Right renal pelvis (tissue), 4 donors: ENCODE results near the gene TIMM9. TPM values are rescaled to one million over a fixed set of nuclear protein-coding genes. Genes with fewer than 3 reads are reported as not detected.
"Not testable (repeated sequence)": the region's sequence is repeated elsewhere in the genome, so short reads cannot be mapped to it uniquely, and the experiment has no call there.

ENCODE experiments used
- DNase-seq, 4 donors: peaks; one replicate each; pipeline ENCODE4 v3.0.0-alpha.2; 2013; ENCODE audit warnings: low read depth in 4 of 4, low spot score in 3 of 4, missing footprints in 1 of 4
- polyA plus RNA-seq, 4 donors: library from polyadenylated mRNA; unstranded; fragments of 120-200 nt; gene quantifications; one replicate each; pipeline ENCODE4 v1.2.1, GENCODE V29; 2013; ENCODE audit not compliant: insufficient read length in 4 of 4

The TIMM9 gene
- polyA plus RNA-seq, 4 donors: 90.2 to 93.6 (median 91.6) TPM

DNA sequence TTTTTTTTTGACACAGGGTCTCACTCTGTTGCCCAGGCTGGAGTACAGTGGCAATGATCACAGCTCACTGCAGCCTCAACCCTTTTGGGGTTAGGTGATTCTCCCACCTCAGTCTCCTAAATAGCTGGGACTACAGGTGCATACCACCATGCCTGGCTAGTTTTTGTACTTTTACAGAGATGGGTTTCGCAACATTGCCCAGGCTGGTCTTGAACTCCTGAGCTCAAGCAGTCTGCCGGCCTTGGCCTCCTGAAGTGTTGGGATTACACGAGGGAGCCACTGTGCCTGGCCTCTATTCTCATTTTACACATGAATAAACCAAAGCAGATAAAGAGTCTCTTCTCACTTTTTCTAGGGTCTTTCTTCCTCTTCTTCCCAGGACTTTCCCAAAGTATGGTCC lies 28.4 kb downstream of the TIMM9 start:
- no peak for DNase-seq

DNA sequence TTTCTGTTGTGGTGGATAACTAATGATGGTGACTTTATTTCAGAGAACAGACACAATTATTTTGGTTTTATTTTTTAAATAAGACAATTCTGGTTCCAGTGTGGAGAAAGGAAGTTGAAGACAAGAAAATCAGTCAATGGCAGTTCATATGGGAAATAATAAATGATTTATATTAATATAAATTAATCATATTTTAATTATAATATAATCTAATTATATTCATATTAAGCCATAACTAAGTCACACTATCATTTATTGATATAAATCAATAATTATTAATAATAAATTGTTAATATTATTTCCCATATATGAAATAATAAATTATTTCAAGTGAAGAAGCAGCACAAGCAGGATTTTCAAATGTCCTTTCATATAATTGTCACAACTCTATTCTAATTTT lies 28.8 kb downstream of the TIMM9 start:
- DNase-seq: no peak

DNA sequence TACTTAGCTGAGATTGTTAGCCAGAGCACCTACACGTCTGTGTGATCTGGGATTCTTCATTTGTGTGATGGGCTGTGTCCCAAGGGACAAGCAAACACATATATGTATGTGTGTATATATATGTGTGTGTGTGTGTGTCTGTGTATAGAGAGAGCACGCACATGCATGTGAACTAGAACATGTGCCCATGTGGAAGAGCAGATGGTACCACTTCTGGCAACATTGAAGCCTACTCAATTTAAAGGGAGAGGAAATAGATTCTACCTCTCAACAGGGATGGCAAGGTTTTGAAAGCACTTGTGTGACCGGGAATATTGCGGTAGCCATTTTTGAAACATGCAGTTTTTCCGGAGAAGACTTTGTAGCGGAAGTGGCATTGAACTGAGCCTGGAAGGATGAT lies 30.2 kb downstream of the TIMM9 start:
- no peak for DNase-seq

DNA sequence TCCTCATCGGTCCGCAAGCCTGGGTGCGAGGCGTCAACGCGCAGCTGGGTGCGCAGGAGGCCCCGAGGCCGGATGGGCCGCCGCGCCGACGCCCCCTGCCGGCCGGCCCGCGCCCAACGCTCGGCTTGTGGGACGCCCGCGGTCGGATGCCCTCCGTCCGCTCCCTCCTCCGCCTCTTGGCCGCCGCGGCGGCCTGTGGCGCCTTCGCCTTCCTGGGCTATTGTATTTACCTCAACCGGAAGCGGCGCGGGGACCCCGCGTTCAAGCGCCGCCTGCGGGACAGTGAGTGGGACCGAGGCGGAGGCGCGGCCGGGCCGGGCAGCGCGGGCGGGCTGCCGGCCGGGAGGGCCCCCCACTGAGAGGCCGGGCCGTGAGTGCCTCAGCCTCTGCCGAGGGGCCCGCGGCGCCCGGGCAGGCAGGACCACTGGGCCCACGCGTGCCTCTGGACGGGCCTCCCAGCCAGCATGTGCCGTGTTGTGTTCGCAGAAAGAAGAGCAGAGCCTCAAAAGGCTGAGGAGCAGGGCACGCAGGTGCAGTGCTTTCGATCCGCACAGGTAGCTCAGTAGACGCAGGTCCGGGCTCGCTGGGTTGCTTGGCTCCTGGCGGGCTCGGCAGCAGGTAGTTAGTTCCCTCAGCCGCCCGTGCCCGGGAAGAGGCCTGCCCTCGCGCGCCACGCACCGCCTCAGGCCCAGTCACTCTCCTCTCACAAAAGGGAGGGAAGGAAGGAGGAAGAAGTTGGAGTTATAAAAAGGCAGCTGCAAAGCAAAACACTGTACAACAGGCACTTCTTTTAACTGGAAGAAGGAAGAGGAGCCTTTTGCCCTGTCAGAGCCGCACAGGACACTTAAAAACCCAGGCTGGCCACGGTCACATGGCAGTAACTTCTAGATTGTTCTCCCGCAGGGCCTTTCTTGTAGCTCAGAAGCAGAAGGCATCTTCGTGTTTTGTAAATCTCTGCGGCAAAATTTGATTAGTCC lies 31.2 kb downstream of the TIMM9 start, which contains the start of gene TOMM20L:
TSS of gene TOMM20L (plus strand) at position 119 of the 977 bp plus-strand sequence. CDS start at position 147, 28 bp downstream.
- DNase-seq: peak; percentile 49 to 65 (median 58)

DNA sequence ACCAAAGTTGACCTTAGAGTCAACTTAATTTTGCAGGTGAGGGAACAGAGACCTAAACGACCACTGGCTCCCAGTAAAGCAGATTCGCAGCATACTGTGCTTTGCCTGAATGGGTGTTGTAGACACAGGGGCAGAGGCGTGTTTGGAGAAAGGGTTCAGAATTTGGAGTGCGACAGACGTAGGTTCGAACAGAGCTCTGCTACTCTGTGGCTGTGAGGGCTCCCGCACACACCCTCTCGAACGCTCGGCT lies 31.8 kb downstream of the TIMM9 start:
- peak in 1 of 4 donors; percentile 5 for DNase-seq

DNA sequence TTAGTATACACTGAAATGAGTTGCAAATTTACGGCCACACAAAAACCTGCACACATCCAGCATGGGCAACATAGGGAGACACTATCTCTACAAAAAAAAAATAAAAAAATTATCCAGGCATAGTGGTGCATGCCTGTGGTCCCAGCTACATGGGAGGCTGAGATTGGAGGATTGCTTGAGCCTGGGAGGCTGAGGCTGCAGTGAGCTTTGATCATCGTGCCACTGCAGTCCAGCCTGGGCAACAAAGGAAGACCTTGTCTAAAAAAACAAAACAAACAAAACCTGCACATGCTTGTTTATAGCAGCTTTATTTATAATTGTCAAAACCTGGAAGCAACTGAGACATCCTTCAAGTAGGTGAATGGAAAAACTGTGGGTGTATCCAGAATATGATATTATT lies 36.5 kb downstream of the TIMM9 start:
- DNase-seq: no peak

DNA sequence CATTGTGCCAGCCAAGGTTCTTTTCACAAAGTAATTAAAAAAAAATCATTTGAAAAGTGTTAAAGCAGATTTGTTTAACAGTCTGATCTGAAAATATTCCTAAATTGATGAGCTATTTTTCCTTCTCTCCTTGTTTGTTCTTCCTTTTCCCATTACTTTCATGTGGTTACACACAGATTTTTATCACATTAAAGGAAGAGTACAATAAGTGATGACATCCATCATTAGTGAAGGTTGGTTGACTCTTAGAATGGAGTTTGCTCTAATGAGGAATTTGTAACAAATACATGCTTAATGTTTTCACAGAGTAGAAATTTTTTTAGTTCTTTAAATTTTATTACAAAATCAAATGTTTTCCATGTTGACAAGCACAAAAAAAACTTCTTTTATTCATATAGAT lies 50.5 kb downstream of the TIMM9 start:
- no peak for DNase-seq

DNA sequence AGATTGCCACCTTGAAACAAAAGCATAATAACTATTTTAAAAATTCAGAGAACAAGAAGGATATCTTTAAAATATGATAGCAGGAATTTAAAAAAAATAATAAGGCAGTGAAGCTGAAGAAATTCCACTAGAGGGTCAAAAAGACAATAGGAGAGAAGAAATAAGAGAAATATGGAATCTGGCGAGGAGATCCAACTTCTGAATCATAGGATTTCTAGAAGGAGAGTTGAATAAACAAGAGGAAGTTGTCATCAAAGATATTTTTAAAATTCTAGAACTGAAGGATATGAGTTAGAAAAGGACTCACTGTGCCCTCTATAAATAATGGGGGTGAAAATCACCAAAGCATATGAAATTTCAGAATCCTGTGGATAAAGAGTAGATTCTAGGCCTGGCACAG lies 58.4 kb downstream of the TIMM9 start:
- no peak for DNase-seq

DNA sequence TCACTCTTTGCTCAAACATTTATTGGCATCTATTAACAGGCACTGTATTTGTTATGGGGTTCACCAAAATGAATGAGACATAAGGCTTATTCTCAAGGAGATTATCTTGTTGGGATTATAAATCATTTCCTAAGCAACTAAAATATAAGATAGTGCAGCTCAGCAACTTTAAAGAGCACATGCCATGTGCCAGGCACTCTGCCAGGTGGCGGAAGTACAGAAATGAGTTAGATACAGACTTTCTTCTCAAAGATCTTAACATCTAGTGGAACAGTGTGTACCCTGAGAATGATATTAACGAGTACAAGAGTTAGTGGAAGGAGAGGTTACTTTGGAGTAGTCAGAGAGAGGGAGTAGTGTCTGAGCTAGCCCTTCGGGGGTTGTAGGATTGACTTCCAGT lies 60.0 kb downstream of the TIMM9 start:
- no peak for DNase-seq

DNA sequence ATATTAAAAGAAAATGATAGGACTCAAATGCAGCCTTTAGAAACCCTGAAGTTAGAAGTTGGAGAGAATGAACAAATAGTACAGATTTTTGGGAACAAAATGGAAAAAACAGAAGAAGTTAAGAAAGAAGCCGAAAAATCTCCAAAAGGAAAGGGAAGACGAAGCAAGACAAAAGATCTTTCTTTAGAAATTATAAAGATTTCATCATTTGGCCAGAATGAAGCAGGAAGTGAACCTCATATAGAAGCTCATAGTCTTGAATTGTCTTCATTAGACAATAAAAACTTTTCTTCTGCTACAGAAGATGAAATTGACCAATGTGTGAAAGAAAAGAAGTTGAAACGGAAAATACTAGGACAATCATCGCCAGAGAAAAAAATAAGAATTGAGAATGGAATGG lies 63.0 kb downstream of the TIMM9 start:
- DNase-seq: no peak

DNA sequence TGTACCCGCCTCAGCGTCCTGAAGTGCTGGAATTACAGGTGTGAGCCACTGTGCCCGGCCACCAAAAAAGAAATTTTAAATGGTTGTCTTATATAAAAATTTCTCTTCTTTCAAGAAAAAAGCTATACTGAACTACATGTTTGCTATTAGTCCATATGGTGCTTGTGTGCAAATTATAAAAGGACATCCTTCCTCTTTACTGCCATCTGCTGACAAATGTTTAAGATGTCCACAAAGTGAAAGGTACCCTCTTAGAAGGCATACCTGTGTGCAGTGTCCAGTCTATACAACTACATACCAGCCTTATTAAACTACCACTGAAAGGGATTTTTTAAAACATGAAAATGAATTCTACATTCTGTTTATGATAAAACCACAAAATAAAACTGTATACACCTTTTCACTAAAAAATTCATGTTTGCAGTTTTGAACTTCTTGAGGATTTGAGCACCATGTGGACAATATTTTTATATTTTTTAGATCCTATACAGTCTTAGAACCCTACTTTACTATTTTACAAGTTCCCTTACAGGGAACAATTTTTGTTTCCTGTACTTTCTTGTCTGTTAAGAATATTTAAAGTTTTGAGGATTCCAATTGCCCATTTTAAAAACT lies 64.4 kb downstream of the TIMM9 start:
- peak in 2 of 4 donors; percentile 5 to 10 for DNase-seq

DNA sequence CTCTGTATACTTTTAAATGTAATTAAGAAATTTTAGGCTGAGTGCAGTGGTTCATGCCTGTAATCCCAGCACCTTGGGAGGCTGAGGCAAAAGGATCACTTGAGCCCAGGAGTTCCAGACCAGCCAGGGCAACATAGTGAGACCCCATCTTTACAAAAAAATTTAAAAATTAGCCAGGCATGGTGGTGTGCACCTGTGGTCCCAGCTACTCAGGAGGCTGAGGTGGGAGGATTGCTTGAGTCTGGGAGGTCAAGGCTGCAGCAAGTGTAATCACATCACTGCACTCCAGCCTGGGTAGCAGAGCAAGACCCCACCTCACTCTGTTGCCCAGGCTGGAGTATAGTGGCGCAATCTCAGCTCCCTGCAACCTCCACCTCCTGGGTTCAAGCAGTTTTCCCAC lies 65.1 kb downstream of the TIMM9 start:
- not testable (repeated sequence) for DNase-seq

Other genes starting within 250 kb of the TIMM9 start
- gene ACTR10, start 227.4 kb downstream of the TIMM9 start, polyA plus RNA-seq: 100 to 1,000 TPM; 105 to 118 (median 111) TPM
- gene PSMA3, start 182.7 kb downstream of the TIMM9 start, polyA plus RNA-seq: 100 to 1,000 TPM; 127 to 161 (median 143) TPM
- 10 to 100 TPM; 24.7 to 35.9 (median 30.9) TPM for gene ARID4A, start 129.0 kb downstream of the TIMM9 start, polyA plus RNA-seq
- 1 to 10 TPM in 3 of 4 donors, under 1 TPM in 1; 1.00 to 1.9 (median 1.4) TPM for gene TOMM20L, start 31.6 kb downstream of the TIMM9 start, polyA plus RNA-seq
- 10 to 100 TPM; 19.2 to 23.0 (median 21.5) TPM for gene KIAA0586, start 188 bp upstream of the TIMM9 start, polyA plus RNA-seq
- 10 to 100 TPM; 29.2 to 40.3 (median 35.1) TPM for gene DACT1, start 210.4 kb upstream of the TIMM9 start, polyA plus RNA-seq